Breast epithelium (tissue), 3 donors: ENCODE data around the gene CENPP.

Source experiments
- CTCF ChIP-seq, 3 donors: fragments of 450-650 bp; IDR thresholded peaks; one replicate each; pipeline ENCODE4 v1.5.1; 2016 to 2017; ENCODE audit warnings: antibody characterized with exemption in 3 of 3, mild to moderate bottlenecking in 3 of 3, moderate library complexity in 3 of 3
- POLR2A ChIP-seq: fragments of 450-650 bp; IDR thresholded peaks from one replicate; pipeline ENCODE4 v1.6.1; 2016; ENCODE audit warnings: antibody characterized with exemption, mild to moderate bottlenecking, moderate library complexity
- POLR2AphosphoS5 ChIP-seq, 3 donors: sonication (generic); formaldehyde crosslinking; IDR thresholded peaks; one replicate each; pipeline ENCODE4 v1.6.1; 2017; ENCODE audit warnings: antibody characterized with exemption in 3 of 3

DNA sequence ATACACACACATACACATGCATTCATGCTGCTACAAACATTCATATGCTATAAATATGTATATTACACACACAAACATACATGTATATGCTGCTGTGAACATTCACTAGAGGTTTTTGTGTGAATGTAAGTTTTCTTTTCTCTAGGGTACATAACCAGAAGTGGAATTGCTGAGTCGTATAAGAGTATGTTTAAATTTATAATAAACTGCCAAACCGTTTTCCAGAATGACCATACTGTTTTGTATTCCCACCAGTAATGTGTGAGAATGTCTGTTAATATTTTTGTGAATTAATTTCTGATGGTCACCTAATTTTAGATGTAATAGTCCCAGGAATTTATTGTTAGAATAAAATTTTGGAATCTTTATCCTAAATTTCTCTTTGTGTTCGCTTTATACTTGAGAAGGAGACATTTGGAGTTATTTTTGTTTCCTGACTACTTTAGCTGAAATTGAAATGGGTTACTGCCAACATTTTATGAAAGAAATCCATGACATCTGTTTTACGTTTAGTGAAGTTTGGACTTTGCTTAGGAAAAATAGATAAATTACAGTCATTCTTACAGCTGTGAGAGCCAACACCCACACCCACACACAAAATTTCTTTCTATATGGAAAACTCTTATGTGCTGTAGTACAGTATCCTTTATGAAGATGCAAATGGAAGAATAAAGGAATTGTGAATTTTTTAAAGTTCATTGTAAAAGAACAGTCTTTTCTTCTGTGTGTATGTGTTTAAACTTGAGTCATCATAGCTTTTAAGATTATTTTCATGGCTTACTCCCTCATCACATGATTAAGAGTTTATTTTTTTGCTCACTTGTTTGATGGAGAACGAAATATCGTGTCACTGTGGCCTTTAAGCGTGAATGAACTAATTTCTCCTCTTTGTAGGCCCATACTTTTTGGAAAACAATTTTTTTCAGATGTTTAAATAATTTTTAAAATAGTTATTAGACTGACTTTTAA, 24.3 kb downstream of the CENPP start:
- TF ChIP-seq POLR2A (no peak), CTCF (IDR thresholded peaks at IDR 0.05) (no peak), POLR2AphosphoS5 (IDR thresholded peaks at IDR 0.05) (no peak)
